HFFc6 (cell line): ENCODE measurements around the gene SLC2A4RG. TPM values are rescaled to one million over a fixed set of nuclear protein-coding genes. Genes with fewer than 3 reads are reported as not detected.
A peak's percentile ranks its signal among the peaks of the same experiment; 100 is the strongest.

Experiments
- DNase-seq: peaks from one replicate; pipeline ENCODE4 v3.0.0-alpha.2; 2018
- H3K27ac Mint-ChIP-seq: 2 replicates; pipeline ENCODE4 v1.8.0; 2020; ENCODE audit warnings: mild to moderate bottlenecking, mixed read lengths
- H3K27me3 Mint-ChIP-seq: 2 replicates; pipeline ENCODE4 v1.8.0; 2021; ENCODE audit warnings: mild to moderate bottlenecking, moderate library complexity, mixed read lengths; ENCODE audit not compliant: insufficient read depth
- H3K36me3 Mint-ChIP-seq: 2 replicates; pipeline ENCODE4 v1.8.0; 2021; ENCODE audit warnings: low read depth, mixed read lengths
- H3K4me1 Mint-ChIP-seq: 2 replicates; pipeline ENCODE4 v1.8.0; 2020; ENCODE audit warnings: low read depth, mixed read lengths
- H3K4me3 Mint-ChIP-seq: 2 replicates; pipeline ENCODE4 v1.8.0; 2020; ENCODE audit warnings: mild to moderate bottlenecking, moderate library complexity, mixed read lengths
- H3K9me3 Mint-ChIP-seq: 2 replicates; pipeline ENCODE4 v1.8.0; 2020; ENCODE audit warnings: mild to moderate bottlenecking, mixed read lengths
- total RNA-seq, 6 experiments: library from RNA; stranded (reverse); fragmentation: NEBNext Ultra II Directional; extraction: Animal tissue kit (Norgen Biotek cat#: 25700); gene quantifications; 2 replicates in 1 of 6; 3 replicates in 5 of 6; pipeline ENCODE4 v1.2.3, GENCODE V29; 2021
- TF ChIP-seq, protein P1 (sequence below): fragments of 200-600 bp; sonication (generic); IDR thresholded peaks from 2 replicates; pipeline ENCODE4 v1.5.0; 2021; ENCODE audit warnings: antibody characterized with exemption, mild to moderate bottlenecking

The SLC2A4RG gene
- total RNA-seq, 6 experiments from 2014 or later, result 89.6 to 122 (median 102) TPM

DNA sequence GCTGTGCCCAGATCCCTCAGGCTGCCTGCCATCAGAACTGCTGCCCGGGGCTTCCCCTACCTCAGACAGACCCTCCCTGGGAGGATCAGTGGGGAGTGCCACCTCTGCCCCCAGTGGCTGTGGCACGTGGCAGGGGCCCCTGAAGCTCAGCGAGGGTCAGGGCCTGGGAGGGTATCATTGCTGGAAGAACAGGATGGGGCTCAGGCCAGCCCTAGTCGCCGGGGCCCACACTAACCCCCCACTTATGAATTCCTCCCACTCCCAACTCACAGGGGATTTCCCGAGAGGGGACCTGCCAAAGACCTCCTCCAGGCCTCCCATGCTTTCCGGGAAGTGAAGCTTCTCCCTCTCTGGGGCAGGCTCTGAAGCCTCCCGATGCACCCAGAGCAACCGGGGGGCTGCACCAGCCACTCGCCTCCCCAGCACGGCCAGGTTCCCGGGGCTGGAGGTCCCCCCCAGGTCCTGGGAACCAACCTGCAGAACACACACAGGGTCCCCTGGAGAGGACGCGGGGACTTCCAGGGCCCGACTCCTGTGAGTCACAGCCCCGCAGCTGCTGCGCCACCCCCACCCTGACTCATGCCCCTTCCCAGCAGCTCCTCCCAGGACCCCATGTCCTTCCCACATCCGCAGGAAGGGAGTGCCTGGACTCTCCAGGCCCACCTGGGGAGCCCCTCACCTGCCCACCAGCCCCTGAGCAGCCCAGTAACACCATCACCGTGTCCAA is 40.7 kb upstream of the SLC2A4RG start:
- Mint-ChIP-seq H3K4me1 (peaks cover 10% of the 10 kb centered on the region; the same call in 1 of the 2 replicates), H3K27ac (peak overlapping the region; percentile 95), H3K27me3 (peaks cover 32% of the 10 kb centered on the region), H3K36me3 (no peaks in the 10 kb centered on the region; the same call in 1 of the 2 replicates), H3K9me3 (no peaks in the 10 kb centered on the region), H3K4me3 (peak overlapping the region; percentile 50)
- DNase-seq, result peak; percentile 72
- TF ChIP-seq, protein P1, sequence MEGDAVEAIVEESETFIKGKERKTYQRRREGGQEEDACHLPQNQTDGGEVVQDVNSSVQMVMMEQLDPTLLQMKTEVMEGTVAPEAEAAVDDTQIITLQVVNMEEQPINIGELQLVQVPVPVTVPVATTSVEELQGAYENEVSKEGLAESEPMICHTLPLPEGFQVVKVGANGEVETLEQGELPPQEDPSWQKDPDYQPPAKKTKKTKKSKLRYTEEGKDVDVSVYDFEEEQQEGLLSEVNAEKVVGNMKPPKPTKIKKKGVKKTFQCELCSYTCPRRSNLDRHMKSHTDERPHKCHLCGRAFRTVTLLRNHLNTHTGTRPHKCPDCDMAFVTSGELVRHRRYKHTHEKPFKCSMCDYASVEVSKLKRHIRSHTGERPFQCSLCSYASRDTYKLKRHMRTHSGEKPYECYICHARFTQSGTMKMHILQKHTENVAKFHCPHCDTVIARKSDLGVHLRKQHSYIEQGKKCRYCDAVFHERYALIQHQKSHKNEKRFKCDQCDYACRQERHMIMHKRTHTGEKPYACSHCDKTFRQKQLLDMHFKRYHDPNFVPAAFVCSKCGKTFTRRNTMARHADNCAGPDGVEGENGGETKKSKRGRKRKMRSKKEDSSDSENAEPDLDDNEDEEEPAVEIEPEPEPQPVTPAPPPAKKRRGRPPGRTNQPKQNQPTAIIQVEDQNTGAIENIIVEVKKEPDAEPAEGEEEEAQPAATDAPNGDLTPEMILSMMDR, result no peak

GRCh38 chr20:63699466-63700198 is 39.9 kb upstream of the SLC2A4RG start:
- no peak for DNase-seq
- Mint-ChIP-seq H3K4me1 (peaks cover 10% of the 10 kb centered on the region; the same call in 1 of the 2 replicates), H3K36me3 (no peaks in the 10 kb centered on the region; the same call in 1 of the 2 replicates), H3K27ac (peak overlapping the region; percentile 95), H3K9me3 (no peaks in the 10 kb centered on the region), H3K27me3 (peaks cover 31% of the 10 kb centered on the region), H3K4me3 (peak overlapping the region; percentile 50)
- TF ChIP-seq, protein P1, result no peak

DNA sequence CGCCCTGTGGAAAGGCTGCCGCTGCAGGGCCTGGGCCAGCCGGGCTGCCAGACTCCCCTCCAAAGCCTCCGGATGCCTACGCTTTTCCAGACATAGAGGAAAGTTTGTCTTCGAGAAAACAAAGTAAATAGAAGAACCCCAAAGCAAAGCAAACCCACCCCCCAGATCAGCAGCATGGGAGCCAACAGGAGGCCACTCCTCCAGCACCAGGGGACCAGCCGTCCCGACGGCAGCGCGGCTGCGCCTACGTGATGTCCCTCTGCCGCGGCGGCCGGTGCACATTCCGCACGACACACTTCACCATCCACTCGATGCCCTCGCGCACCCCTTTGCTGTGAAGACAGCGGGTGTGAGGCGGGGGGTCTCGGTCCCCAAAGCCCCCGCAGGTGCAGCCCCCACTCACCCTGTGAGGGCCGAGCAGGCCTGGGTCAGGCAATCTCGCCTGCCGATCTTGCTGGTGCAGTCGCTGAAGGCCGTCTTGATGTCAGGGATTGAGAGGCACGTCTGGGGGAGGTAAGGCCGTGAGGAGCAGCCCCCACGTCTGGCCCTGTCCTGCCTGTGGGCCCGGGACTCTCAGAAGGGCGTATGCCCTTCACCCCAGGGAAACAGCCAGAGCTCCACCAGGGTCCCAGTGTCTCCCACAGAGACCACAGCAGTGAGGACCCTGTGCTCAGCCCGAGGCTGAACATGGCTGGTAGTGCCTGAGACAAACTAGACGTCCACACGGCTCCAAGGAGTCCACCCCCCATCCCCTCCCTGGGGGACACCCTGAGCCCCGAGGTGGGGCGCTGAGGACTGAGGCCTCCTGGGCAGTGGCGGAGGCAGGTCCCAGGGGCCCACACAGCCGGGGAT is 39.2 kb upstream of the SLC2A4RG start:
- H3K4me3 Mint-ChIP-seq, result no peak overlapping the region; the same call in 1 of the 2 replicates
- TF ChIP-seq, protein P1, result no peak
- DNase-seq, result no peak
- peak overlapping the region; percentile 95 for H3K27ac Mint-ChIP-seq
- peaks cover 26% of the 10 kb centered on the region for H3K27me3 Mint-ChIP-seq
- no peaks in the 10 kb centered on the region for H3K9me3 Mint-ChIP-seq
- H3K36me3 Mint-ChIP-seq, result peaks cover 5% of the 10 kb centered on the region; the same call in 1 of the 2 replicates
- H3K4me1 Mint-ChIP-seq, result peaks cover 10% of the 10 kb centered on the region

DNA sequence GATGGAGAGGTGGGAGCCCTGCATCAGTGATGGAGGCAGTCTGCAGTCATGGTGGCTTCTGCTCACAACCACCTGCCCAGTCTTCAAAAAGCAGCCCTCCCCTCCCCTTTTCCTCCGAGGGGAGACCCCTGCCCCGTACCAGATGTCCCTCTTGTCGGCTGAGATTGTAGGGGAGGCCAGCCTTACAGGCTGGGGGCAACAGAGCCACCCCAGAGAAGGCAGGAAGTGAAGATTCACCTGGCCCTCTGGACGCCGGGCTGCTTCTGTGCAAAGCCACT is 38.6 kb upstream of the SLC2A4RG start:
- DNase-seq, result no peak
- Mint-ChIP-seq H3K27me3 (peaks cover 23% of the 10 kb centered on the region), H3K4me1 (peaks cover 16% of the 10 kb centered on the region), H3K27ac (no peak overlapping the region; the same call in 1 of the 2 replicates), H3K4me3 (no peak overlapping the region), H3K36me3 (peaks cover 5% of the 10 kb centered on the region; the same call in 1 of the 2 replicates), H3K9me3 (no peaks in the 10 kb centered on the region)
- TF ChIP-seq, protein P1, result no peak

DNA sequence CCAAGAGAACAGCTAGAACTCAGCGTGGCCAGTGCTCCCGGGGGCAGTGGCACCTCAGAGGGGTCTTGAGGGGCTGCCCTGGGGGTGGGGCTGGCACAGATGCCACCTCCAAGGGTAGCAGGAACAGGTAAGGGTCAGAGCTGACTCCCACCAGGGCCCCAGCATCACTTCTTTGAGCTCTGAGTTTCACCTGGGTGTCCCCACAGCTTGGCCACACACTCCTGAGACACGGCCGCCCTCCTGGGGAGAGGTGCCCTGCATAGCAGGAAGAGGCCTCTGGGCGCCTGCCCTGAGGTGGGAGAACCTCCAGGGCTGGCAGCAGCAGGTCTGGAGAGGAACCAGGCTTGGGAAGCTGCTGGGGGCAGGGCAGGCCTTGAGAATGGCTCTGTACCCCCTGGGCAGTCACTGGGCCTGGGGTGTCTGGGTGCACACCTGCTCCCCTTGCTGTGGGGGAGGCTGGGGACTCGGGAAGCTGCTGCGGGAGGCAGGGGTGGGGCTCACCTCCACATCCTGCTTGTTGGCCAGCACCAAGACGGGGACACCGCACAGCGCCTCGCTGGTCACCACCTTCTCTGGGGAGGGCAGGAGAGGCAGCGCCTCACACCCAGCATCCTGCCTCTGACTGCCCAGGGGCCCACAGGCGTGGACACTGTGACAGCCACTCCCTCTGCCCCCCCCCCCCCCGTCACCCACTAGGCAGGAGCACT is 38.1 kb upstream of the SLC2A4RG start:
- TF ChIP-seq, protein P1, result no peak
- Mint-ChIP-seq H3K27ac (no peak overlapping the region; the same call in 1 of the 2 replicates), H3K36me3 (peaks cover 7% of the 10 kb centered on the region), H3K27me3 (peaks cover 18% of the 10 kb centered on the region), H3K4me1 (peaks cover 21% of the 10 kb centered on the region), H3K4me3 (no peak overlapping the region), H3K9me3 (no peaks in the 10 kb centered on the region)
- no peak for DNase-seq
